Effector CD8-positive, alpha-beta T cell (primary cell): ENCODE data around the gene HS2ST1.

ENCODE experiments used
- DNase-seq: peaks from one replicate; lab custom pipeline; 2025; lab: John Stamatoyannopoulos, UW

Gene HS2ST1

DNA sequence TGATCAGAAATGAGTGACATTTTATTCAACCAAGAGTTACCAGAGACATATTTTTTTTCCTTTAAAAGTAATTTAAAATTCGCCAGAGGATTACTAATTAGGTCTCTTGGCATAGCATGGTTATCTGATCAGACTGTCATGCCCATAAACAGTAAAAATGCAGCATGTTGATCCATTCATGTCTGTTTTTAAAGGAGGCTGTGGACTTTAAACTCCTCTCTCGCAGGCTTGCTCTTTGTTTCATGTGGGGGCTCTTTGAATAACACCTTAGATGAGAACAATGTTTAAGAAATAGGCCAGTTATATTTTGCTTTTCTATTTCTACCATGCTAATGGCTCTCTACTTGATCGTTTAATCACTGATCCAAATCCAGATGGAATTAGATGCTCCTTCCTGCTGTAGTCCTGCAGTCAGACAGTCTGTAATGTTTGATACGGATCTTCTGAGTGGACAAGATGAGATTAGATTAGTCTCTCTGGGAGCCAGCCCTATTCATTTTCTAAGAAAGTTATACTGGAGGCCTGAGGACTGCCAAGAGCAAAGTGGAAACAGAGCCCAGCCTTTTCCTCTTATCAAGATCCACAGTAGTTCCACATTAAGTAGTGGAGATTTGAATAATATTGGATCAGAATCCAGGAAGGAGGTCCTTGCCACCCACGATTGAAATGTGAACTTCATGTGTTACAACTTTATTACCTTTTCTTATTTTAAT is 197.4 kb downstream of the HS2ST1 start:
- no peak for DNase-seq

- no peak for DNase-seq
Observed at GRCh38 chr1:87113313-87113712, 198.9 kb downstream of the HS2ST1 start.

DNA sequence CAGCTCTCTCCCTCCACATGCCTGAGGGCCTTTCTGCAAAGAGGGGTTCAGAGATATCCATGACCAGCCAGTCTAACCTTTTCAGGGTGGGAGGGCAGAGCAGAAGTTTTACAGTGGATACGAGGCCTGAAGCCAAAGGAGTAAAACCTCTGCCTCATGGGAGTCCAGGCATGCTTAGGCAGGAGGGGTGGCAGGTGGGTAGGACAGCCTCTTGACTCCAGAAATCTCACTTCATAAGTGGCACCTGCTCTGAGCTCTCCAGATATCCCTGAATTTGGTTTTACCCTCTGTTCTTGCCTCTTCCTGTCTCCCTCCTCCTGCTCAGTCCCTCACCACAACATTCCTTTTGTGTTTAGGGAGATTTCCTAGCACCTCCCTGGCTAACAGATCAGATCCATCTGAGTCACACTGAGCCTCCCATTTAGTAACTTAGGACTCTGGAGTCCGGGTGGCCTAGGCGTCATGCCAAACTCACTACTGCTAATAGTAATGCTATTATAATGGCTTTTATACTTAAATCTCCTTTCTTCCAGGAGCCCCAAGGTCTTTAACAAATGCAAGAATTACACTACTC is 201.0 kb downstream of the HS2ST1 start:
- no peak for DNase-seq

GRCh38 chr1:87115891-87116290 is 201.5 kb downstream of the HS2ST1 start:
- no peak for DNase-seq

- DNase-seq = no peak
Observed at GRCh38 chr1:87117761-87118368, 203.4 kb downstream of the HS2ST1 start.

DNA sequence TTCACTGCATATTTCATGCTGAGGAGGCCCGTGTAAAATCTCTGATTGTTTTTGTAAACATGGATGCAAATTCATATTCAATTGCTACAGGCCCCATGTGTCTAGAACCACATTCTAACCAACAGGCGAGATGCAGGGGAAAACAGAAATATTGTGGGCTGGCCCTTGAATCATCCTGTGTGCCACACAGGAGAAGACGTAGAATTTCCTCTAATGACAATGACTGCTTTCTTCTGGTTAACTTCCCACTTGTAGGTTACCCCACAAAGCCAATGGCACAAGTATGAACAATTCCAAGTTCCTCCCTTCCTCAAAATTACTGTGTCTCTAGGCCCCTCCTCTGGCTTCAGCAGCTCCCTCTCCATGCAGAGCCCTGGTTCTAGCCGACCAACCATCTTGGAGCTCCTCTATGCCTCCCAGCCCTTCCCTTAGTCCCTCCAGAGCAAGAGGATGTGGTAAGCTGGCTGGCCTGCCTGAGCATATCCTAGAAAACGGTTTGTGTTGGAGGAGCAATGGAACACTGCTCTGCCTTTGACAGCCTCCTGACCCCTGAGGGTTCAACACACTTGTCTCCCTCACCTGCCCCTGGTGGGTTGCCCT is 205.2 kb downstream of the HS2ST1 start:
- no peak for DNase-seq

- no peak for DNase-seq
Observed at GRCh38 chr1:87120779-87121178, 206.3 kb downstream of the HS2ST1 start.

DNA sequence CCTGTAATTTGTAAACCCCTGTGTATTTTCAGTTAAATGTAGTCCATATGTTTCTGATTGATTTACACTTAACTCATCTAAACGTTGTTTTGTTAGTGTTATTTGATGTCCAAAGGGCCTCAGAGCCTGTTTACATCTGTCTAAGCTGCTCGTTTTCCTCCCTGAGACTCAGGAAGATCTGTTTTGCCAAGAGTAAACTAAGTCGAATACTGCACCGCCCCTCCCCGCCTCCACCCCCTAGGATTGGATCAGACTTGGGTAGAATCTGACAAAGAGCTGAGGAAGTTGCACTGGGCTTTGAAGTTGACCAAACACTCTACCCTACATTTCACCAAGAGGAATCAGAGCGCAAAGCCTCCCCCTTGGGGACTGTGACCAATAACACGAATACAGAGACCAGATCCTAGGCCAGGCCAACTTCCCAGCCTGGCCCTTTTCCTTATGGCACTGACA is 207.3 kb downstream of the HS2ST1 start:
- no peak for DNase-seq

GRCh38 chr1:87122243-87122642 is 207.8 kb downstream of the HS2ST1 start:
- DNase-seq = no peak

DNA sequence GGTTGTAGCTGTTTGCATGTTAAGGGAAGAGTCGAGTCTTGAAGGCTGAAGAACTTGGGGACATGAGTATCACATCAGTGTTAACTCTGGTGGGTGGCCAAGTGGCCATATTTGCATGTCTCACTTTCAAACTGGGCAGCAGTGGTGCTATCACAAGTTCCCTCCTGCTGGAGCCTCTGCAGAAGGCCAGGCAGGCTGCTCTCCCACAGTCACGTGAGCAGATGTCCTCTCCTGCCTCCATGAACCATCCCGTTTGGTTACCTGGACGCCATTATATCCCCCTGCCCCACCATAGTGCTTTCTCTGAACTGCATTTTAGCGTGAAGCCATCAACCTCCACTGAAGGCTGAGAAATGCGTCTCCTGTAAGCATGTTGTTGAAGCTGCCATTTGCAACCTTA is 209.2 kb downstream of the HS2ST1 start:
- no peak for DNase-seq

GRCh38 chr1:87126886-87127505 is 212.6 kb downstream of the HS2ST1 start:
- no peak for DNase-seq

DNA sequence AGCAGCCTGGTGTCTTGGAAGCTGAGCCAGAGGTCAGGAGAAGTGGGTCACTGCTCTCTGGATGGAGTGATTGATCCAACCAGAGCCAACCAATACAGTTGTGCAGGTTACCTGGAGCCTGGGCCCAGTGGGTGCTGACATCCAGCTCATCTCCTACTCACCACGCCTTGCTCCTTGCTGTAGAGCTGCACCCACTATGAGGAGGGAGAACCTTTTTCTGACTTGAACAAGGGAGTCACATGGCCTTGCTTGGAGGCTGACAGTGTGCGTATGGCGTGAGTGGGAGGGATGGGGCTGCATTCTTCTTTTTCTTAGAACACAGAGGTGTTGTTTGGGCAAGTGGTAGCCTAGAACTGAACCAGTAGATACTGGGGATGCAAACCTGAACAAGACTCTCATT is 213.1 kb downstream of the HS2ST1 start:
- no peak for DNase-seq

- no peak for DNase-seq
Observed at GRCh38 chr1:87129038-87129437, 214.6 kb downstream of the HS2ST1 start.

GRCh38 chr1:87129606-87130005 is 215.2 kb downstream of the HS2ST1 start:
- no peak for DNase-seq

- DNase-seq = no peak
Observed at GRCh38 chr1:87130438-87130837, 216.0 kb downstream of the HS2ST1 start.

DNA sequence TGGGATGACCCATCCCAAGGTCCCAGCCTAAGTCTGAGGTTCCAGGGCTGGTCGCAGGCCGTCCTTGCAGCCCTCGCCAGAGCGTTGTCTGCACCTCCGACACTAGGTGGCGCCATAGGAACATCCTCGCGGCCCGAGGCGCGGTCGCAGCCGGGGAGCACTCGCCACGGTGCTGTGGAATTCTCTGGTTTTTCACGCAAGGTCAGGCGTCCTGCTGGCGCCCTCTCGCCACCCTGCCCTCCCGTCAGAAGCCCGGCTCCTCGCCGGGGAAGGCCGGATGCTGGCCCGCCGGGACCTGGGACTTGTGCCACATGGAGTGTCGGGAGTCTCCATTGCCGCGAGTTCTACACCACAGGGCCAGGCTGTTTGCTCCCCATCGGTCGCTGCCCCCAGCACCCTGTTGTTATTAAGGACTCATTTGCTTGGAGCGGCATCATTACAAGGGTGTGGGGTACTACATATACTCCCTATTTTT is 217.4 kb downstream of the HS2ST1 start:
- DNase-seq = peak; percentile 49

DNA sequence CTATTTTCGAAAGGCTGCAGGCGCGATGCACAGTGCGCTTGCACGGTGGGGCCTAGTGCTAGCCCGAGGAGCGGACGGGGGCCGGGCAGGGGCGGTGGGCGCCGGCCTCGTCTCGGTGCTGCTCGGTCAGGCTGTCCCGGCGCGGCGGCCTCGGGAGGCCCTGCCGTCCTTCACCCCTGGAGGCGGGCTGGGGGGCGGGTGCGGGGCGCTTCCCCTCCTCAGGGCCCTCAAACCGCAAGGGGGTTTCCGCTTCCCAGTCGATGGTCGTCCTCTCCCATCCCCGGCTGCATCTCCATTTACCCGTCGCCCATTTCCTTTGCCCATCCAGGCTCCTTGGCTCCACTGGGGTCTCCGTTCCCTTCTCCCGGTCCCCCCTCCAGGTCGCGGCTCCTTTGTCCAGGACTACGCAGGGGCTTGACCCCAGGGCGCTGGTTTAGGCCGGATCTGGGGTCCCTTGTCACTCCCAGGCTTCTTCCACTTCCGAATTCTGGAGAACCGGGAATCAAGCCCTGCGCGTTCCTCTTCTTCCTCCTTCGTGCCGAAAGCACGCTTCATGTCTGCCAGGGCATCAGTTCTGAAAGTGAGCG is 217.9 kb downstream of the HS2ST1 start:
- no peak for DNase-seq

DNA sequence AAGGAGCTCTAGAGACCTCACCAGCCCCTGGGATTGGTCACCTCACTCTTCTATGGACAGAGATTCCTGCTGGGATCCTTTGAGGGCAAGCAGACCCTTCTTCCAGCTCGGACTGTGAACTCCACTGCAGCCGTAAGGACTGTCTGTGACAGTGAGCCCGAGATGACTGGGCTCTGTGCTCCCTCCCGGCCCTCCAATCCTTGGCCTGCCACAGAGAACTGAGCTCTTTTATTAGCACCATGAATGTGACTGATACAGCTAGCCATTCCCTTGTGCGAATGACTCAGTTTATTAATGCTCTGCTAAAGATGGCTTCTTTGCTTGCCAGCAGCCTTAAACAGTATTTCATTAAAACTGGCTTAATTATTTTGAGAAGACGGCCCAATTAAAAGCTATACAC is 219.6 kb downstream of the HS2ST1 start:
- DNase-seq = no peak

GRCh38 chr1:87134625-87135328 is 220.3 kb downstream of the HS2ST1 start:
- no peak for DNase-seq

DNA sequence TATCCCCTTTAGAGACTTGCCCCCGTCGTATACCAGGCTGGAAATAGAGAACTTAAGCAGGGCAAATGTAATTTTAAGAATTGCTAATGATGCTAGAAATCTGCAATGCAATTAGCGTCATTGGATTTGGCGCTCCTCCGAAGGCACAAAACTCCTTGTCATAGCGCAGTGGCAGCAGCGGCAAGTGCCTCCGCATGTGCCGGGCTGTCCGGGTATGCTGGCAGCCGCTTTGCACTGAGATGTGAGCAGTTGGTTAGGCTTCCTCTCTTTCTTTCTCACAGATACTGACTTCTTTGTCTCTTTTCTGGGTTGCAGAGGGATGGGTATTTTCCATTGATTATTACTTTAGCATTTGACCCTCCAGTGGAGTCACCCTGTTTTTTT is 220.9 kb downstream of the HS2ST1 start:
- no peak for DNase-seq

DNA sequence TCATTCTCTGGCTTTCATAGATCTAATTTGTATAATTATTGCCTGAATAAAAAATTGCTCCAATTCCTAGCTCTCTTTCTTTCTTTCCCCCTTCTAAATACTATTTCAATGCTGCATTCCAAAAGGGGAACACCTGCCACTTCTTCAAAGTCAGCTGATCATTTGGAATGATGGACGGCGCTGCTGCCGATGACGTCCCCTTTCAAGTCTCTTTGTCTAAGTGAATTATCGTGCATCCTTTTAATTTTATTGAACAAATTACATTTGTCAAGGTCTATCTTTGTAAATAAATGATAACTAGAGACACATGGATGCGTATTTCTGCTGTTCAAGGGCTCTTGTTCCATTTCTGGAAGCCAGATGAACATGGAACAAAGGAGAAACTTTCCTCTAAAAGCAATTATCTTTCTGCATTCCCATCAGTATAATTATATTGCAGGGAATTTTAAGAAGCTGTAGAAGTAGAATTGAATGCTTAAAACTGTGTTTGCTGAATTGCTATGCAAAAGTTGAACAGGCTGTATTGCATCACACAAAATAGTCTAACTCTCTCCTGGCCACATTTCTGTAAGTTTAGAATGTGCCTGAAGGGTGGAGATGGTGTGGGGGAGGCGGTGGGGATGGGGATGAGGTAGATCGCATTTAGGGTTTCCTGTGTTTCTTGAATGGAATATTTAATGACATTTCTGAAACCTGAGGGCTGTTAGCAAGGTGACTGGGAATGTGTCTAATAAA is 222.3 kb downstream of the HS2ST1 start:
- no peak for DNase-seq
